HCT116 (cell line): ENCODE results near the gene FBXL13. TPM values are rescaled to one million over a fixed set of nuclear protein-coding genes. Genes with fewer than 3 reads are reported as not detected.

ENCODE experiments used
- ATAC-seq: fragments of 200-7000 bp; cut with Tn5 transposase; 2 replicates; pipeline ENCODE4 v1.9.1; 2020; ENCODE audit warnings: mild to moderate bottlenecking, moderate library complexity
- BruUV-seq: library from RNA; stranded (reverse); fragments of 400-500 nt; replicated peaks from 2 replicates; lab custom pipeline; 2021; lab: Mats Ljungman, UMichigan
- CTCF ChIA-PET: fragments of 300-600 bp; sonication (Branson Sonifier 250); formaldehyde crosslinking; loops from one replicate; lab custom pipeline; 2021; ENCODE audit warnings: antibody characterized with exemption; lab: Charles Lee
- POLR2A ChIA-PET: fragments of 300-600, 350-600 bp; sonication (Branson Sonifier 250); formaldehyde crosslinking; loops from one replicate; lab custom pipeline; 2021; ENCODE audit warnings: antibody characterized with exemption; lab: Charles Lee
- RAD21 ChIA-PET, 2 experiments: fragments of 300-600 bp; sonication (Branson Sonifier 250); formaldehyde crosslinking; loops; one replicate each; lab custom pipeline; 2023; ENCODE audit warnings: low total read pairs in 2 of 2; ENCODE audit not compliant: uncharacterized antibody in 2 of 2, unreplicated experiment in 2 of 2, low non-redundant PET in 1 of 2; lab: Charles Lee
- DNase-seq: peaks from one replicate; pipeline ENCODE4 v3.0.0-alpha.2; 2010; ENCODE audit warnings: low read depth, low spot score
- H2AFZ ChIP-seq: fragments of 200-600 bp; shearing (Covaris generic), sonication (generic); 2 replicates; pipeline ENCODE4 v1.6.1; 2017; ENCODE audit warnings: low read depth, mixed run types, mixed read lengths, antibody characterized with exemption, low read length; ENCODE audit not compliant: poor library complexity, severe bottlenecking
- H3K27ac ChIP-seq: 2 replicates; pipeline ENCODE4 v1.5.1; 2012; ENCODE audit warnings: low read depth, low read length
- H3K27me3 ChIP-seq: fragments of 200-600 bp; sonication (generic); 2 replicates; pipeline ENCODE4 v1.6.1; 2016; ENCODE audit warnings: mixed run types, low read length, mixed read lengths; ENCODE audit not compliant: insufficient read depth
- H3K36me3 ChIP-seq, 2 experiments: fragments of 200-500 bp in 1 of 2; fragments of 200-600 bp in 1 of 2; sonication (Bioruptor generic) in 1 of 2; sonication (generic) in 1 of 2; 2 replicates each; pipeline versions ENCODE4 v1.5.1 to v1.6.1; 2014 to 2016; ENCODE audit warnings: low read length in 2 of 2, inconsistent platforms in 1 of 2, mixed read lengths in 1 of 2, mixed run types in 1 of 2; ENCODE audit not compliant: insufficient read depth in 2 of 2, control insufficient read depth in 1 of 2
- H3K4me1 ChIP-seq, 2 experiments: fragments of 200-600 bp in 1 of 2; sonication (generic) in 1 of 2; 2 replicates each; pipeline versions ENCODE4 v1.5.1 to v1.6.1; 2012 to 2017; ENCODE audit warnings: low read length in 2 of 2, inconsistent platforms in 1 of 2, mild to moderate bottlenecking in 1 of 2, mixed read lengths in 1 of 2, mixed run types in 1 of 2, moderate library complexity in 1 of 2; ENCODE audit not compliant: insufficient read depth in 2 of 2, control insufficient read depth in 1 of 2
- H3K4me2 ChIP-seq: fragments of 200-600 bp; sonication (generic); 2 replicates; pipeline ENCODE4 v1.6.1; 2017; ENCODE audit warnings: mixed run types, low read length, mixed read lengths
- H3K4me3 ChIP-seq, 2 experiments: fragments of 200-600 bp in 1 of 2; sonication (generic) in 1 of 2; replicated peaks in 1 of 2; 2 replicates each; pipeline ENCODE4 v1.5.1; 2011 to 2016; ENCODE audit warnings: low read length in 2 of 2, control low read depth in 1 of 2, low read depth in 1 of 2, mild to moderate bottlenecking in 1 of 2, mixed read lengths in 1 of 2, mixed run types in 1 of 2
- H3K79me2 ChIP-seq: fragments of 200-600 bp; sonication (generic); 2 replicates; pipeline ENCODE4 v1.6.1; 2017; ENCODE audit warnings: mild to moderate bottlenecking, mixed run types, low read length, moderate library complexity, mixed read lengths; ENCODE audit not compliant: insufficient read depth
- H3K9ac ChIP-seq: fragments of 200-600 bp; sonication (generic); 2 replicates; pipeline ENCODE4 v1.6.1; 2016; ENCODE audit warnings: low read length, mixed read lengths
- H3K9me2 ChIP-seq: fragments of 200-600 bp; sonication (generic), shearing (Covaris generic); 2 replicates; pipeline ENCODE4 v1.6.1; 2017; ENCODE audit warnings: mixed run types, mild to moderate bottlenecking, moderate library complexity; ENCODE audit not compliant: insufficient read depth
- H3K9me3 ChIP-seq, 2 experiments: fragments of 200-500 bp in 1 of 2; fragments of 200-600 bp in 1 of 2; sonication (Bioruptor generic) in 1 of 2; sonication (generic) in 1 of 2; 2 replicates each; pipeline ENCODE4 v1.6.1; 2014 to 2017; ENCODE audit warnings: low read length in 2 of 2, mixed read lengths in 2 of 2, inconsistent platforms in 1 of 2, low read depth in 1 of 2, mild to moderate bottlenecking in 1 of 2, mixed run types in 1 of 2, moderate library complexity in 1 of 2; ENCODE audit not compliant: control insufficient read depth in 1 of 2, insufficient read depth in 1 of 2
- H4K20me1 ChIP-seq: fragments of 200-600 bp; sonication (generic), shearing (Covaris generic); 2 replicates; pipeline ENCODE4 v1.6.1; 2017; ENCODE audit warnings: mixed run types, mild to moderate bottlenecking, moderate library complexity; ENCODE audit not compliant: insufficient read depth
- CBX3 ChIP-seq: IDR thresholded peaks from 2 replicates; pipeline ENCODE4 v1.6.1; 2012; ENCODE audit warnings: low read depth
- EGR1 ChIP-seq: IDR thresholded peaks from 2 replicates; pipeline ENCODE4 v1.6.1; 2012; ENCODE audit warnings: low read depth
- ELF1 ChIP-seq: IDR thresholded peaks from 2 replicates; pipeline ENCODE4 v1.6.1; 2012; ENCODE audit warnings: low read depth, borderline replicate concordance
- EZH2 ChIP-seq: fragments of 200-600 bp; sonication (generic); IDR thresholded peaks from 2 replicates; pipeline ENCODE4 v1.6.1; 2017; ENCODE audit warnings: antibody characterized with exemption, mixed run types
- EZH2phosphoT487 ChIP-seq: fragments of 200-600 bp; IDR thresholded peaks from 2 replicates; pipeline ENCODE4 v1.6.1; 2018; ENCODE audit warnings: antibody characterized with exemption, borderline replicate concordance
- JUND ChIP-seq: IDR thresholded peaks from 2 replicates; pipeline ENCODE4 v1.6.1; 2012
- POLR2AphosphoS5 ChIP-seq: IDR thresholded peaks from 2 replicates; pipeline ENCODE4 v1.6.1; 2011; ENCODE audit warnings: mild to moderate bottlenecking, low read depth, low read length, moderate library complexity
- RAD21 ChIP-seq: IDR thresholded peaks from 2 replicates; pipeline ENCODE4 v1.6.1; 2012; ENCODE audit warnings: low read depth, mild to moderate bottlenecking
- REST ChIP-seq: IDR thresholded peaks from 2 replicates; pipeline ENCODE4 v1.6.1; 2012; ENCODE audit warnings: low read depth
- SIN3A ChIP-seq: IDR thresholded peaks from 2 replicates; pipeline ENCODE4 v1.6.1; 2012; ENCODE audit warnings: low read depth
- SRF ChIP-seq: IDR thresholded peaks from 2 replicates; pipeline ENCODE4 v1.6.1; 2012; ENCODE audit warnings: low read depth
- TCF7L2 ChIP-seq: IDR thresholded peaks from 2 replicates; pipeline ENCODE4 v1.7.0; 2011; ENCODE audit warnings: borderline replicate concordance, inconsistent platforms; ENCODE audit not compliant: insufficient read depth, insufficient read length; ENCODE audit errors: extremely low read depth
- YY1 ChIP-seq: IDR thresholded peaks from 2 replicates; pipeline ENCODE4 v1.6.1; 2011; ENCODE audit warnings: low read length, low read depth, moderate library complexity, mild to moderate bottlenecking; ENCODE audit not compliant: insufficient replicate concordance; ENCODE audit errors: extremely low read depth
- ZFX ChIP-seq: fragments of 450-650 bp; IDR thresholded peaks from 2 replicates; pipeline ENCODE4 v1.6.1; 2017
- ZNF274 ChIP-seq: fragments of 200-500 bp; sonication (Bioruptor generic); IDR thresholded peaks from 2 replicates; pipeline ENCODE4 v1.6.1; 2014; ENCODE audit warnings: mild to moderate bottlenecking, low read depth, low read length, inconsistent platforms
- intact Hi-C: fragments of 100-400 bp; cut with micrococcal nuclease; formaldehyde crosslinking; loops from 2 replicates; pipeline ENCODE4 v1.10.0; 2022
- total RNA-seq: library from RNA; stranded (reverse); gene quantifications from one replicate; pipeline ENCODE4 v1.2.1, GENCODE V29; 2021; ENCODE audit not compliant: unreplicated experiment
- TF ChIP-seq, protein P1 (sequence below): IDR thresholded peaks from 2 replicates; pipeline ENCODE4 v1.6.1; 2012

The FBXL13 gene
- total RNA-seq, 1 experiment from 2014 or later = 1.0 TPM

- DNase-seq (no peak), ATAC-seq (no peak)
- Histone ChIP-seq H3K79me2 (no peaks in the 10 kb centered on the region), H3K27ac (no peak overlapping the region), H3K4me1 (peaks cover 9 to 28% of the 10 kb centered on the region in 2 experiments), H3K4me3 (no peak overlapping the region), H3K9me2 (peaks cover 3% of the 10 kb centered on the region; the same call in 1 of the 2 replicates), H3K9ac (no peak overlapping the region), H3K9me3 (no peaks in the 10 kb centered on the region), H3K27me3 (no peaks in the 10 kb centered on the region), H4K20me1 (no peaks in the 10 kb centered on the region), H3K4me2 (no peak overlapping the region), H3K36me3 (no peaks in the 10 kb centered on the region), H2AFZ (no peak overlapping the region)
- intact Hi-C loops = no loop called here
- ChIA-PET POLR2A (no interaction called here), RAD21 (no interaction called here), CTCF (no interaction called here)
- BruUV-seq = no TSS peak
- TF ChIP-seq SRF (no peak), RAD21 (no peak), EGR1 (no peak), TCF7L2 (no peak), SIN3A (no peak), REST (no peak), ZFX (no peak), YY1 (no peak), ZNF274 (no peak), EZH2 (no peak), CBX3 (no peak), EZH2phosphoT487 (no peak), ELF1 (no peak), POLR2AphosphoS5 (no peak), JUND (no peak)
- TF ChIP-seq, protein P1, sequence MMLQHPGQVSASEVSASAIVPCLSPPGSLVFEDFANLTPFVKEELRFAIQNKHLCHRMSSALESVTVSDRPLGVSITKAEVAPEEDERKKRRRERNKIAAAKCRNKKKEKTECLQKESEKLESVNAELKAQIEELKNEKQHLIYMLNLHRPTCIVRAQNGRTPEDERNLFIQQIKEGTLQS = no peak
Measured at GRCh38 chr7:102837802-102838201, 236.8 kb downstream of the FBXL13 start.
